Prostate gland (tissue), 2 donors: ENCODE measurements around the gene LTF. TPM values are rescaled to one million over a fixed set of nuclear protein-coding genes. Genes with fewer than 3 reads are reported as not detected.

Experiments used
- DNase-seq: peaks from one replicate; pipeline ENCODE4 v3.0.0-alpha.2; 2019; ENCODE audit warnings: low spot score
- H3K27ac ChIP-seq, 2 donors: fragments of 200-600 bp; sonication (generic); 2 replicates each; pipeline ENCODE4 v1.5.1; 2017 to 2019
- H3K27me3 ChIP-seq: fragments of 200-600 bp; sonication (generic); replicated peaks from 2 replicates; pipeline ENCODE4 v1.5.1; 2019; ENCODE audit not compliant: insufficient read depth
- H3K36me3 ChIP-seq, 2 donors: fragments of 200-600 bp; sonication (generic); 1 replicate in 1 of 2; 2 replicates in 1 of 2; pipeline versions ENCODE4 v1.5.1 to v1.8.1; 2017 to 2019
- H3K4me1 ChIP-seq: fragments of 200-600 bp; sonication (generic); replicated peaks from 2 replicates; pipeline ENCODE4 v1.5.1; 2019
- H3K4me3 ChIP-seq, 2 donors: fragments of 200-600 bp; sonication (generic); 2 replicates each; pipeline ENCODE4 v1.5.1; 2017 to 2019
- H3K9me3 ChIP-seq: fragments of 200-600 bp; sonication (generic); 2 replicates; pipeline ENCODE4 v1.5.1; 2017
- POLR2A ChIP-seq: fragments of 450-650 bp; IDR thresholded peaks from one replicate; pipeline ENCODE4 v1.6.1; 2016; ENCODE audit warnings: antibody characterized with exemption, mild to moderate bottlenecking
- POLR2AphosphoS5 ChIP-seq: sonication (generic); formaldehyde crosslinking; IDR thresholded peaks from one replicate; pipeline ENCODE4 v1.6.1; 2017; ENCODE audit warnings: antibody characterized with exemption
- WGBS: methylation state at CpG from one replicate; pipeline ENCODE4 v1.1.5; 2018; 5-methylcytosine and 5-hydroxymethylcytosine counted together
- intact Hi-C: fragments of 100-400 bp; cut with DNase I; formaldehyde crosslinking; loops from one replicate; pipeline ENCODE4 v1.14.2; 2022
- total RNA-seq, 2 donors: library from RNA; depleted of rRNA; stranded (reverse); fragments of >200 nt; gene quantifications; one replicate each; pipeline ENCODE4 v1.1.0, GENCODE V29; 2016
- TF ChIP-seq, protein P1 (sequence below), 4 experiments: fragments of 200-600 bp in 2 of 4; fragments of 450-650 bp in 2 of 4; sonication (generic) in 2 of 4; IDR thresholded peaks; 1 replicate in 3 of 4; 2 replicates in 1 of 4; pipeline ENCODE4 v1.5.1; 2016 to 2019; ENCODE audit warnings: antibody characterized with exemption in 4 of 4, mild to moderate bottlenecking in 2 of 4, moderate library complexity in 2 of 4

LTF gene
- total RNA-seq, 2 donors from 2014 or later = 22.6 to 130 TPM

DNA sequence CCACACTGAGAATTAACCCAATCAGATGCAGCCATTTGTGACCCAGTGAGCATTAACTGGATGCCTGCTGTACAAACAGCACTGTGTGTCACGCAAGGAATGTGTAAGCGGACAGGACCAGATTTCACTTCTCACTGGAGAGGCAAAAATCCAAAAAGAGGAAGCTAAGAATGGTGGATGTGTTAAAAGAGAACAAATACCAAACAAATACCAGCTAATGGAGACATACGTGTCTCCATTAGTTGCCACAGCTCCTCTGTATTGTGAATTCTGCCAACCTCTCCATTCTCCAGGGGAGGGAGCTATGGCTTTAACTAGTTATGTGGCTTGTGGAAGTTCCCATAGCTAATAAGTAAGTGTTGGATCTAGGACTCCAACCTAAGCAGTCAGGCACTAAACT lies 2.6 kb downstream of the LTF start:
- intact Hi-C loops = no loop called here
- Histone ChIP-seq H3K36me3 (no peaks in the 10 kb centered on the region), H3K4me3 (no peak overlapping the region), H3K9me3 (no peaks in the 10 kb centered on the region), H3K4me1 (no peaks in the 10 kb centered on the region), H3K27ac (no peak overlapping the region), H3K27me3 (peaks cover 7% of the 10 kb centered on the region)
- 78% methylated on average over 3 of the region's 3 CpGs for WGBS
- TF ChIP-seq POLR2AphosphoS5 = no peak
- DNase-seq = no peak

DNA sequence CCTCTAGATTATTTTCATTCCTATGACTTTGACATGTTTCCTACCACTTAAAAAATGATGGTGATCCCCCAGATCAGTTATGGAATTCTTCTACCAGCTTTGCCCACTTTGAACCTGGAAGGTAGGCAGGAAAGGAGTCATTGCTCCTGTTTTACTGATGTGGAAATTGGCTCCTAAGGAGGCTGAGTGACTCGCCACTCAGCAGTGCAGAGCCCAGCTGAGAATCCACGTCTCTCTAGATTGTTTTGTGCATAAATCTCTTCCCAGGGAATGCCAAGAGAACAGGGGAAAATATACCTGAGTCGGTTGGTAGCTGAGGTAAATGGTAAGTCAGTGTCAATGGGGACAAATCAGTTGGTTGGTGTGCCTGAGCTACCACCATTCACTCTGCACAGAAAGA lies 4.7 kb downstream of the LTF start:
- TF ChIP-seq, protein P1, sequence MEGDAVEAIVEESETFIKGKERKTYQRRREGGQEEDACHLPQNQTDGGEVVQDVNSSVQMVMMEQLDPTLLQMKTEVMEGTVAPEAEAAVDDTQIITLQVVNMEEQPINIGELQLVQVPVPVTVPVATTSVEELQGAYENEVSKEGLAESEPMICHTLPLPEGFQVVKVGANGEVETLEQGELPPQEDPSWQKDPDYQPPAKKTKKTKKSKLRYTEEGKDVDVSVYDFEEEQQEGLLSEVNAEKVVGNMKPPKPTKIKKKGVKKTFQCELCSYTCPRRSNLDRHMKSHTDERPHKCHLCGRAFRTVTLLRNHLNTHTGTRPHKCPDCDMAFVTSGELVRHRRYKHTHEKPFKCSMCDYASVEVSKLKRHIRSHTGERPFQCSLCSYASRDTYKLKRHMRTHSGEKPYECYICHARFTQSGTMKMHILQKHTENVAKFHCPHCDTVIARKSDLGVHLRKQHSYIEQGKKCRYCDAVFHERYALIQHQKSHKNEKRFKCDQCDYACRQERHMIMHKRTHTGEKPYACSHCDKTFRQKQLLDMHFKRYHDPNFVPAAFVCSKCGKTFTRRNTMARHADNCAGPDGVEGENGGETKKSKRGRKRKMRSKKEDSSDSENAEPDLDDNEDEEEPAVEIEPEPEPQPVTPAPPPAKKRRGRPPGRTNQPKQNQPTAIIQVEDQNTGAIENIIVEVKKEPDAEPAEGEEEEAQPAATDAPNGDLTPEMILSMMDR (IDR thresholded peaks at IDR 0.05) = no peak
- TF ChIP-seq POLR2A (no peak), POLR2AphosphoS5 (no peak)
- WGBS = 90% methylated on average over 3 of the region's 3 CpGs
- H3K9me3 ChIP-seq = no peaks in the 10 kb centered on the region
- H3K27ac ChIP-seq = no peak overlapping the region
- no peak overlapping the region for H3K4me3 ChIP-seq
- no peaks in the 10 kb centered on the region for H3K36me3 ChIP-seq
- no peaks in the 10 kb centered on the region for H3K4me1 ChIP-seq
- intact Hi-C loops = no loop called here
- H3K27me3 ChIP-seq = peaks cover 3% of the 10 kb centered on the region
- no peak for DNase-seq

DNA sequence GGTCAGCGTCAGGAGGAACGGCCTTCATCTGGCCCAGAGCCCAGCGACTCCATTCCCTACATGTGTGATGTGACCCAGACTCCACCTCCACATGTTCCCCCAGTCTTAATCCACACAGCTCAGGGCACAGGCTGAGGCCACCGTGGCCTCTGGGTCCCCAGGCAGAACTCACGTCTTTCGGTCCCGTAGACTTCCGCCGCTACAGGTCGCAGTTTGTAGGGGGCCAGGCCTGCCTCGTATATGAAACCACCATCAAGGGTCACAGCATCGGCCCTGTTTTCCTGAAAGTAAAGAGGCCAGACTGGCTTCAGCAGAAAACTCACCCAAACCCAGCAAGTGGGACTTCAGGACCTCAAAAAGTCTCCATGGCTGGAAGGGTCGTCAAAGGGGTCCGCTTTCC lies 8.6 kb downstream of the LTF start:
- Histone ChIP-seq H3K27me3 (no peaks in the 10 kb centered on the region), H3K9me3 (no peaks in the 10 kb centered on the region), H3K4me1 (no peaks in the 10 kb centered on the region), H3K4me3 (no peak overlapping the region), H3K27ac (no peak overlapping the region), H3K36me3 (no peaks in the 10 kb centered on the region)
- intact Hi-C loops = no loop called here
- TF ChIP-seq, protein P1 (IDR thresholded peaks at IDR 0.05) = no peak
- TF ChIP-seq POLR2AphosphoS5 = no peak
- no peak for TF ChIP-seq POLR2A
- WGBS = 94% methylated on average over 14 of the region's 14 CpGs
- no peak for DNase-seq

DNA sequence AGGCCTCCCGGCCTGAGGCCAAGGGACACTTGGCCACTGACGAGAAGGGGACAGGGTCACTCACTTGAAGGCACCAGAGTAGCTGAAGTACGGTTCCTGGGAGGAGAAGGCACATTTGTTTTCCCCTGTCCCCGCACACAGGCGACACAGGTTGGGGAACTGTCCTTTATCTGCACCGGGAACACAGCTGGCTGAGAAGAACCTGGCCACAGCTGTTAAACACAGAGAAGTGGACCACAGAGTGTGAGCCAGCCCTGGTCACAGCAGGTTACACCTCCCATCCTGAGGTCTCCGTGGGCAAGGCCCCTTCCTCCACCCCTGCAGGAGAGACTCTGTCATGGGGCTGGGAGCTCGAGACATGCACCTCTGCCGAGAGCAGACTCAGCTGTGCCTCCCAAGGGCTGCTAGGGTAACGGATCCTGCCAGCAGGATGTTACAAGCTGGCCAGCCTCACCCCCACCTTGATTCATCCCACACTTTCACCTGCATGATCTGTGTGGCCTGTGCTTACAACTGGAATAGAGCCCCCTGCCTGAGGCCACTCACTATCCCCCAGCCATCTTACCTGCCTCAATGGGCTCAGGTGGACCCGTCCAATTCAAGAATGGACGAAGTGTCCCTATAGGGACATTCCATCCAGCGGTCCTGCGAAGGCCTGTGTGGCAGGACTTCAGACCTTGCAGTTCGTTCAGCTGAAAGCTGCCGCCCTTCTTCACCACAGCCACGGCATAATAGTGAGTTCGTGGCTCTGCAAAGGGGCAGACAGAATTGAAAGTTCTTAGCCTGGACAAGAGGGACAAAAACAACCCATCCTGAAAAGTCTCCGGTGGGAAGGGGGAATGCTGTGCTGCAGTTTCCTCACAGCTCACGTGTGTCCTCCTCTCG lies 9.2 kb downstream of the LTF start:
- no peak overlapping the region for H3K4me3 ChIP-seq
- H3K27ac ChIP-seq = no peak overlapping the region
- TF ChIP-seq, protein P1 (IDR thresholded peaks at IDR 0.05) = no peak
- TF ChIP-seq POLR2A = no peak
- TF ChIP-seq POLR2AphosphoS5 = no peak
- H3K36me3 ChIP-seq = no peaks in the 10 kb centered on the region
- DNase-seq = no peak
- H3K9me3 ChIP-seq = no peaks in the 10 kb centered on the region
- WGBS = 91% methylated on average over 21 of the region's 21 CpGs
- no peaks in the 10 kb centered on the region for H3K27me3 ChIP-seq
- intact Hi-C loops = no loop called here
- no peaks in the 10 kb centered on the region for H3K4me1 ChIP-seq

DNA sequence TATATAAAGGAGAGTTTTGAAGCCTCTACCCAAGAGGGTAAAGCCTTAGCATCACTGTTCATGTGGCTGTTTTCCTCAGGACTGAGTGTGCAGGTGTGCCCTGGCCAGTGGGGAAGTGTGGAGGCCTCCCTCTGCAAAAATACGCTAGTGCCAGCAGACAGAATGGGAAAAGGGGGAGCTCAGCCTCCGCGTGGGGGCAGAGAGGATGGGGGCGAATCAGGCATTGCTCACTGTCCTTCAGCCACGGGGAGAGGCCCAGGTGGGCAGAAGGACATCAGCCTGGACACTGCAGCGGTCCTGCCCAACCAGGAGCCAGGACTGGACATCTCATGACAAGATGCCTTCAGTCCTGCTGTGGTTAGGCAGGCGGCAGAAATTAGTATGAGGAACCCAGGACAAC lies 10.1 kb downstream of the LTF start:
- Histone ChIP-seq H3K4me3 (no peak overlapping the region), H3K27ac (no peak overlapping the region), H3K36me3 (no peaks in the 10 kb centered on the region), H3K9me3 (no peaks in the 10 kb centered on the region), H3K27me3 (no peaks in the 10 kb centered on the region), H3K4me1 (no peaks in the 10 kb centered on the region)
- intact Hi-C loops = no loop called here
- TF ChIP-seq POLR2AphosphoS5 (no peak), POLR2A (no peak)
- TF ChIP-seq, protein P1 (IDR thresholded peaks at IDR 0.05) = no peak
- WGBS = 92% methylated on average over 7 of the region's 7 CpGs
- no peak for DNase-seq
